HepG2 (cell line): ENCODE measurements around the gene TAF12. TPM values are rescaled to one million over a fixed set of nuclear protein-coding genes. Genes with fewer than 3 reads are reported as not detected.

Source experiments
- ATAC-seq: fragments of 200-7000 bp; cut with Tn5 transposase; 3 replicates; pipeline ENCODE4 v1.9.1; 2020; ENCODE audit warnings: mild to moderate bottlenecking, moderate library complexity
- BruUV-seq: library from RNA; stranded (reverse); fragments of 400-500 nt; replicated peaks from 2 replicates; lab custom pipeline; 2021; lab: Mats Ljungman, UMichigan
- CTCF ChIA-PET: fragments of 300-600 bp; formaldehyde crosslinking; extraction: SDS; loops from one replicate; lab custom pipeline; 2021; ENCODE audit warnings: low total read pairs, inconsistent platforms, low intra/inter-chr PET ratio; lab: Yijun Ruan, JAX
- POLR2A ChIA-PET: fragments of 350-600 bp; sonication (Branson Sonifier 250); formaldehyde crosslinking; loops from one replicate; lab custom pipeline; 2020; ENCODE audit warnings: antibody characterized with exemption, inconsistent platforms; lab: Yijun Ruan, JAX
- DNase-seq: peaks from one replicate; pipeline ENCODE4 v3.0.0-alpha.2; 2015; ENCODE audit warnings: low spot score
- FAIRE-seq: peaks from 3 replicates; lab custom pipeline; 2011; peaks lifted over from hg19 to GRCh38; lab: Jason Lieb, UNC
- H2AFZ ChIP-seq: one replicate; pipeline ENCODE4 v1.6.1; 2011; ENCODE audit warnings: low read length, inconsistent platforms
- H3K27ac ChIP-seq: fragments of 300-600 bp; 3 replicates; pipeline ENCODE4 v1.8.0; 2011; ENCODE audit warnings: mixed run types, mild to moderate bottlenecking, mixed read lengths, low read length, inconsistent platforms; ENCODE audit not compliant: insufficient read depth; ENCODE audit errors: extremely low read length
- H3K27me3 ChIP-seq, 2 experiments: fragments of 200-600 bp in 1 of 2; 2 replicates in 1 of 2; 3 replicates in 1 of 2; pipeline versions ENCODE4 v1.6.0 to v1.8.0; 2011; ENCODE audit warnings: low read length in 2 of 2, mild to moderate bottlenecking in 2 of 2, moderate library complexity in 2 of 2, inconsistent platforms in 1 of 2; ENCODE audit not compliant: insufficient read depth in 2 of 2, control insufficient read depth in 1 of 2
- H3K36me3 ChIP-seq, 2 experiments: fragments of 200-600 bp in 1 of 2; replicated peaks in 1 of 2; 2 replicates in 1 of 2; 3 replicates in 1 of 2; pipeline versions ENCODE4 v1.5.1 to v1.8.0; 2011; ENCODE audit warnings: low read length in 2 of 2, inconsistent platforms in 1 of 2; ENCODE audit not compliant: insufficient read depth in 2 of 2, control insufficient read depth in 1 of 2
- H3K4me1 ChIP-seq: 2 replicates; pipeline ENCODE4 v1.5.1; 2012; ENCODE audit warnings: low read length, inconsistent platforms; ENCODE audit not compliant: insufficient read depth
- H3K4me2 ChIP-seq: 2 replicates; pipeline ENCODE4 v1.6.0; 2011; ENCODE audit warnings: low read depth, low read length, inconsistent platforms
- H3K4me3 ChIP-seq, 3 experiments: fragments of 200-600 bp in 1 of 3; sonication (generic), shearing (Covaris generic) in 1 of 3; replicated peaks in 1 of 3; 2 replicates each; pipeline ENCODE4 v1.5.1; 2011 to 2016; ENCODE audit warnings: low read length in 3 of 3, inconsistent platforms in 2 of 3, low read depth in 2 of 3, mild to moderate bottlenecking in 2 of 3, control low read depth in 1 of 3, mixed read lengths in 1 of 3; ENCODE audit not compliant: insufficient read depth in 1 of 3
- H3K79me2 ChIP-seq: one replicate; pipeline ENCODE4 v1.6.1; 2011; ENCODE audit warnings: low read length, inconsistent platforms; ENCODE audit not compliant: insufficient read depth
- H3K9ac ChIP-seq: 2 replicates; pipeline ENCODE4 v1.6.0; 2011; ENCODE audit warnings: mild to moderate bottlenecking, low read depth, low read length, inconsistent platforms; ENCODE audit not compliant: insufficient read depth
- H3K9me3 ChIP-seq: 2 replicates; pipeline ENCODE4 v1.5.1; 2012; ENCODE audit warnings: mild to moderate bottlenecking, low read length
- H4K20me1 ChIP-seq: 2 replicates; pipeline ENCODE4 v1.6.0; 2011; ENCODE audit warnings: inconsistent platforms, mild to moderate bottlenecking, low read length, moderate library complexity; ENCODE audit not compliant: insufficient read depth
- CREBL2 ChIP-seq: sonication (generic); formaldehyde crosslinking; IDR thresholded peaks from 2 replicates; pipeline ENCODE4 v1.8.1; 2023; ENCODE audit warnings: missing genetic modification reagents, mild to moderate bottlenecking, borderline replicate concordance
- IKZF4 ChIP-seq: sonication (generic); formaldehyde crosslinking; IDR thresholded peaks from 2 replicates; pipeline ENCODE4 v1.5.1; 2020; ENCODE audit warnings: borderline replicate concordance, mild to moderate bottlenecking, low read depth, missing genetic modification reagents; ENCODE audit errors: not compliant biosample characterization
- MAF1 ChIP-seq: sonication (generic); formaldehyde crosslinking; IDR thresholded peaks from 2 replicates; pipeline ENCODE4 v1.5.0; 2020; ENCODE audit warnings: missing genetic modification reagents, borderline replicate concordance
- MED1 ChIP-seq: sonication (generic); formaldehyde crosslinking; IDR thresholded peaks from 2 replicates; pipeline ENCODE4 v1.4.0; 2020; ENCODE audit warnings: missing genetic modification reagents
- MLLT10 ChIP-seq: sonication (generic); formaldehyde crosslinking; IDR thresholded peaks from 2 replicates; pipeline ENCODE4 v1.4.0; 2020; ENCODE audit warnings: missing genetic modification reagents
- ONECUT2 ChIP-seq: sonication (generic); formaldehyde crosslinking; IDR thresholded peaks from 2 replicates; pipeline ENCODE4 v1.4.0; 2020; ENCODE audit warnings: missing genetic modification reagents
- RCOR2 ChIP-seq: IDR thresholded peaks from 2 replicates; pipeline ENCODE4 v1.6.1; 2016; ENCODE audit warnings: missing biosample characterization, missing genetic modification reagents
- SP140L ChIP-seq: sonication (generic); formaldehyde crosslinking; IDR thresholded peaks from 2 replicates; pipeline ENCODE4 v1.4.0; 2020; ENCODE audit warnings: missing genetic modification reagents, borderline replicate concordance
- TCF7L2 ChIP-seq: IDR thresholded peaks from 2 replicates; pipeline ENCODE4 v1.6.1; 2011; ENCODE audit warnings: mild to moderate bottlenecking, low read depth, low read length, moderate library complexity
- ZFP41 ChIP-seq: sonication (generic); formaldehyde crosslinking; IDR thresholded peaks from 2 replicates; pipeline ENCODE4 v1.4.0; 2020; ENCODE audit warnings: mild to moderate bottlenecking, missing genetic modification reagents, borderline replicate concordance
- ZFX ChIP-seq: sonication (generic); formaldehyde crosslinking; IDR thresholded peaks from 2 replicates; pipeline ENCODE4 v1.4.0; 2020; ENCODE audit warnings: mild to moderate bottlenecking, low read depth, missing genetic modification reagents, moderate library complexity
- ZNF337 ChIP-seq: sonication (generic); formaldehyde crosslinking; IDR thresholded peaks from 2 replicates; pipeline ENCODE4 v1.5.1; 2020; ENCODE audit warnings: missing genetic modification reagents, low read depth, mild to moderate bottlenecking, borderline replicate concordance
- ZNF652 ChIP-seq: IDR thresholded peaks from 2 replicates; pipeline ENCODE4 v1.6.1; 2016; ENCODE audit warnings: low read depth, borderline replicate concordance
- WGBS: methylation state at CpG from one replicate; pipeline ENCODE4 v1.1.6; 2017; ENCODE audit warnings: low lambda C conversion rate; 5-methylcytosine and 5-hydroxymethylcytosine counted together
- in situ Hi-C: cut with HindIII; loops from 2 replicates; pipeline ENCODE4 v1.10.0; 2017; ENCODE audit warnings: low pct_unique_long_range_greater_than_20kb; ENCODE audit not compliant: extremely low pct_ligation_motif_present
- intact Hi-C: fragments of 100-400 bp; cut with micrococcal nuclease; formaldehyde crosslinking; loops from one replicate; pipeline ENCODE4 v1.10.0; 2022; ENCODE audit not compliant: unreplicated experiment
- polyA plus RNA-seq, 8 experiments: library from polyadenylated mRNA; depleted of rRNA in 3 of 8; stranded (reverse) in 7 of 8; unstranded in 1 of 8; fragments of >200 nt; fragmentation: Illumina TruSeq in 4 of 8; extraction: Trizol in 4 of 8; gene quantifications; 2 replicates each; pipeline versions ENCODE4 v1.2.1 to v1.2.3, GENCODE V29; 2011 to 2016; ENCODE audit warnings: low read depth in 4 of 8, missing spikeins in 1 of 8, mixed read lengths in 1 of 8; ENCODE audit not compliant: insufficient read depth in 1 of 8
- total RNA-seq, 5 experiments: library from RNA; depleted of rRNA; stranded (reverse); fragments of >200 nt; fragmentation: Illumina TruSeq; extraction: Trizol; gene quantifications; 2 replicates each; pipeline ENCODE4 v1.2.3, GENCODE V29; 2016; ENCODE audit warnings: low read depth in 1 of 5
- TF ChIP-seq, protein P1 (sequence below): sonication (generic); formaldehyde crosslinking; IDR thresholded peaks from 2 replicates; pipeline ENCODE4 v1.4.0; 2020; ENCODE audit warnings: missing genetic modification reagents
- TF ChIP-seq, protein P2 (sequence below): sonication (generic); formaldehyde crosslinking; IDR thresholded peaks from 2 replicates; pipeline ENCODE4 v1.4.0; 2020; ENCODE audit warnings: missing genetic modification reagents
- TF ChIP-seq, protein P3 (sequence below): sonication (generic); formaldehyde crosslinking; IDR thresholded peaks from 2 replicates; pipeline ENCODE4 v1.4.0; 2020; ENCODE audit warnings: missing genetic modification reagents, borderline replicate concordance

The TAF12 gene
- total and polyA plus RNA-seq, 2 of the 13 experiments (the other 11 are each of a cell fraction or from before 2014, with no cell fraction given) = 16.3 to 17.1 TPM

DNA sequence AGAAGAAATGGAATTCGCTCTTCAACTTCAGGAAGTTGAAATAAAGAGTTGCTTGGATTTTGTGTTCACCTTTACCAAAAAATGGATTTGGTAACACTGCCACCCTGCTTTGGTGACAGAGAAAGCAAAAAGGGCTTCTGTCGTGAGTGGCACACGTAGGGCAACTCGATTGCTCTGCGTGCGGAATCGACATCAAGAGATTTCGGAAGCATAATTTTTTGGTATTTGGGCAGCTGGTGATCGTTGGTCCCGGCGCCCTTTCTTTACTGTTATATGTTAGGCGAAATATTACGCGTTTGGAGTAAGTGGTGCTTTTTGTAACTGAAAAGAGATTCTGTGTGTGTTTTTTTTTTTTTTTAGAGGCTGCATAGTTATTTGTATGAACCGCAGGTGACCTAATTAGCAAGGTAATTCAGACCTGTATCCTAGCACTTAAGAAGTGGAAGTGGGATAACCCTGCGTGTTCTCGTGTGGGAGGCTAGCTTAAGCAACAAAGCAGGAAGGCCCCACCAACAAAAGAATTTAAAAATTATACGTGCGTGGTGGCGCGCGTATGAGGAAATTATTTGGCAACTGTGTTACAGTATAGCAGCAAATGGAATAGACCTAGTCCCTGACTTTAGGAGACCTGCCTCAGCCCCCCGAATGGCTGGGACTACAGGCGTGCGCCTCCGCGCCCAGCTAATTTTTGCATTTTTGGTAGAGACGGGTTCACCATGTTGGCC is 5.8 kb upstream of the TAF12 start, which contains the start of gene RNU11:
Gene RNU11, plus strand, starts transcription at position 127 of the 725 bp plus-strand sequence.
- TSS peak; percentile 99 for BruUV-seq
- intact Hi-C loops (loop anchor here (1.0 to 10.0 kb wide), 2 partner anchors 88 to 536 kb away; partner anchors contain the start of genes SRSF4 and YTHDF2), in situ Hi-C loops (no loop called here)
- H3K9ac ChIP-seq = peak within 1 kb of the TSS; percentile 93
- 1% methylated on average over 24 of the region's 28 CpGs for WGBS
- peak within 1 kb of the TSS; percentile 56 to 81 (median 68) for H3K4me3 ChIP-seq
- ATAC-seq (peak; percentile 81), FAIRE-seq (no peak), DNase-seq (peak; percentile 95)
- H3K27me3 ChIP-seq = no peaks in the 10 kb centered on the region
- no peaks in the 10 kb centered on the region for H3K9me3 ChIP-seq
- H2AFZ ChIP-seq = peak within 1 kb of the TSS; percentile 92
- H3K36me3 ChIP-seq = no peaks in the 10 kb centered on the region
- ChIA-PET POLR2A (interaction anchor here (0.7 to 3.9 kb wide), 58 partner anchors 8 to 1657 kb away, joined by 3 to 115 read pairs (median 4); partner anchors contain the start of genes ATP5IF1, EPB41, GMEB1 and MED18), CTCF (no interaction called here)
- H3K4me1 ChIP-seq = peaks cover 56% of the 10 kb centered on the region
- H4K20me1 ChIP-seq = no peaks in the 10 kb centered on the region
- H3K4me2 ChIP-seq = peak within 1 kb of the TSS; percentile 86
- no peaks in the 10 kb centered on the region for H3K79me2 ChIP-seq
- peak within 1 kb of the TSS; percentile 100 for H3K27ac ChIP-seq
- TF ChIP-seq ZFX (CRISPR knock-in tag) (peak; percentile 60), MLLT10 (peak; percentile 28; the same call in 1 of the 2 replicates), ZNF337 (CRISPR knock-in tag) (0 out of 2 replicates have a peak, but pooled peaks have one; percentile 41), CREBL2 (CRISPR knock-in tag) (no peak), RCOR2 (peak; percentile 63; the same call in 1 of the 2 replicates), SP140L (CRISPR knock-in tag) (peak; percentile 98), ZNF652 (CRISPR knock-in tag) (no peak), TCF7L2 (no peak), IKZF4 (CRISPR knock-in tag) (no peak), ZFP41 (CRISPR knock-in tag) (peak; percentile 90), ONECUT2 (peak; percentile 75), MED1 (peak; percentile 100), MAF1 (peak; percentile 39; the same call in 1 of the 2 replicates)
- TF ChIP-seq, protein P1, sequence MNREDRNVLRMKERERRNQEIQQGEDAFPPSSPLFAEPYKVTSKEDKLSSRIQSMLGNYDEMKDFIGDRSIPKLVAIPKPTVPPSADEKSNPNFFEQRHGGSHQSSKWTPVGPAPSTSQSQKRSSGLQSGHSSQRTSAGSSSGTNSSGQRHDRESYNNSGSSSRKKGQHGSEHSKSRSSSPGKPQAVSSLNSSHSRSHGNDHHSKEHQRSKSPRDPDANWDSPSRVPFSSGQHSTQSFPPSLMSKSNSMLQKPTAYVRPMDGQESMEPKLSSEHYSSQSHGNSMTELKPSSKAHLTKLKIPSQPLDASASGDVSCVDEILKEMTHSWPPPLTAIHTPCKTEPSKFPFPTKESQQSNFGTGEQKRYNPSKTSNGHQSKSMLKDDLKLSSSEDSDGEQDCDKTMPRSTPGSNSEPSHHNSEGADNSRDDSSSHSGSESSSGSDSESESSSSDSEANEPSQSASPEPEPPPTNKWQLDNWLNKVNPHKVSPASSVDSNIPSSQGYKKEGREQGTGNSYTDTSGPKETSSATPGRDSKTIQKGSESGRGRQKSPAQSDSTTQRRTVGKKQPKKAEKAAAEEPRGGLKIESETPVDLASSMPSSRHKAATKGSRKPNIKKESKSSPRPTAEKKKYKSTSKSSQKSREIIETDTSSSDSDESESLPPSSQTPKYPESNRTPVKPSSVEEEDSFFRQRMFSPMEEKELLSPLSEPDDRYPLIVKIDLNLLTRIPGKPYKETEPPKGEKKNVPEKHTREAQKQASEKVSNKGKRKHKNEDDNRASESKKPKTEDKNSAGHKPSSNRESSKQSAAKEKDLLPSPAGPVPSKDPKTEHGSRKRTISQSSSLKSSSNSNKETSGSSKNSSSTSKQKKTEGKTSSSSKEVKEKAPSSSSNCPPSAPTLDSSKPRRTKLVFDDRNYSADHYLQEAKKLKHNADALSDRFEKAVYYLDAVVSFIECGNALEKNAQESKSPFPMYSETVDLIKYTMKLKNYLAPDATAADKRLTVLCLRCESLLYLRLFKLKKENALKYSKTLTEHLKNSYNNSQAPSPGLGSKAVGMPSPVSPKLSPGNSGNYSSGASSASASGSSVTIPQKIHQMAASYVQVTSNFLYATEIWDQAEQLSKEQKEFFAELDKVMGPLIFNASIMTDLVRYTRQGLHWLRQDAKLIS (CRISPR knock-in tag) = peak; percentile 97
- TF ChIP-seq, protein P2, sequence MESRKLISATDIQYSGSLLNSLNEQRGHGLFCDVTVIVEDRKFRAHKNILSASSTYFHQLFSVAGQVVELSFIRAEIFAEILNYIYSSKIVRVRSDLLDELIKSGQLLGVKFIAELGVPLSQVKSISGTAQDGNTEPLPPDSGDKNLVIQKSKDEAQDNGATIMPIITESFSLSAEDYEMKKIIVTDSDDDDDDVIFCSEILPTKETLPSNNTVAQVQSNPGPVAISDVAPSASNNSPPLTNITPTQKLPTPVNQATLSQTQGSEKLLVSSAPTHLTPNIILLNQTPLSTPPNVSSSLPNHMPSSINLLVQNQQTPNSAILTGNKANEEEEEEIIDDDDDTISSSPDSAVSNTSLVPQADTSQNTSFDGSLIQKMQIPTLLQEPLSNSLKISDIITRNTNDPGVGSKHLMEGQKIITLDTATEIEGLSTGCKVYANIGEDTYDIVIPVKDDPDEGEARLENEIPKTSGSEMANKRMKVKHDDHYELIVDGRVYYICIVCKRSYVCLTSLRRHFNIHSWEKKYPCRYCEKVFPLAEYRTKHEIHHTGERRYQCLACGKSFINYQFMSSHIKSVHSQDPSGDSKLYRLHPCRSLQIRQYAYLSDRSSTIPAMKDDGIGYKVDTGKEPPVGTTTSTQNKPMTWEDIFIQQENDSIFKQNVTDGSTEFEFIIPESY (CRISPR knock-in tag) = peak; percentile 84; the same call in 1 of the 2 replicates
- TF ChIP-seq, protein P3, sequence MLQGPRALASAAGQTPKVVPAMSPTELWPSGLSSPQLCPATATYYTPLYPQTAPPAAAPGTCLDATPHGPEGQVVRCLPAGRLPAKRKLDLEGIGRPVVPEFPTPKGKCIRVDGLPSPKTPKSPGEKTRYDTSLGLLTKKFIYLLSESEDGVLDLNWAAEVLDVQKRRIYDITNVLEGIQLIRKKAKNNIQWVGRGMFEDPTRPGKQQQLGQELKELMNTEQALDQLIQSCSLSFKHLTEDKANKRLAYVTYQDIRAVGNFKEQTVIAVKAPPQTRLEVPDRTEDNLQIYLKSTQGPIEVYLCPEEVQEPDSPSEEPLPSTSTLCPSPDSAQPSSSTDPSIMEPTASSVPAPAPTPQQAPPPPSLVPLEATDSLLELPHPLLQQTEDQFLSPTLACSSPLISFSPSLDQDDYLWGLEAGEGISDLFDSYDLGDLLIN (CRISPR knock-in tag) = 0 out of 2 replicates have a peak, but pooled peaks have one; percentile 43
